ENCODE results near the gene NMD3. TPM values are rescaled to one million over a fixed set of nuclear protein-coding genes. Genes with fewer than 3 reads are reported as not detected.

Gene NMD3
- polyA plus RNA-seq, 1 of the 3 experiments (the other 2 are of a cell fraction) = 15.1 TPM

DNA sequence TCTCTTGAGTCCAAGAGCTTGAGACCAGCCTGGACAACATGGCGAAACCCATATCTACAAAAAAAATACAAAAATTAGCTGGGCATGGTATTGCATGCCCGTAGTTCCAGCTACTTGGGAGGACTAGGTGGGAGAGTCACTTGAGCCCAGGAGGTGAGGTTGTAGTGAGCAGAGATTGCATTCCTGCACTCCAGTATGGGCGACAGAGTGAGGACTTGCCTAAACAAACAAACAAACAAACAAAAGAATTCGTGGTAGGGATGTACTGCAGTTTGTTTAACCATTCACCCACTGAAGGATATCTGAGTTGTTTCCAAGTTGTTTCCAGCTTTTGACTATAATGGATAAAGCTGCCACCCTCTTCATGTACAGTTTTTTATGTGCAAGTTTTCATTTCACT lies 7.5 kb upstream of the NMD3 start:
- Histone ChIP-seq H3K27ac (ENCODE audit: low read depth in 2 of 2, low read length in 1 of 2) (no peak overlapping the region), H3F3A (replicated peaks; ENCODE audit: insufficient read depth) (no peaks in the 10 kb centered on the region), H3K9ac (no peak overlapping the region), H3K79me2 (ENCODE audit: insufficient read depth) (no peaks in the 10 kb centered on the region), H3K36me3 (replicated peaks in 1 of 2; ENCODE audit: control insufficient read depth in 1 of 2, insufficient read depth in 2 of 2, low read length in 1 of 2) (no peaks in the 10 kb centered on the region), H3K27me3 (ENCODE audit: insufficient read depth) (peaks cover 11% of the 10 kb centered on the region; the same call in 1 of the 2 replicates), H3K4me1 (ENCODE audit: control insufficient read depth in 1 of 2, insufficient read depth in 2 of 2, low read depth in 1 of 2, low read length in 1 of 2) (no peaks in the 10 kb centered on the region), H3K9me3 (no peaks in the 10 kb centered on the region), H3K9me2 (peaks cover 3% of the 10 kb centered on the region; the same call in 1 of the 2 replicates), H4K20me1 (ENCODE audit: insufficient read depth) (no peaks in the 10 kb centered on the region), H3K4me2 (no peak overlapping the region), H3K4me3 (ENCODE audit: low read depth in 2 of 2, low read length in 1 of 2) (no peak overlapping the region), H2AFZ (ENCODE audit: low read depth) (no peak overlapping the region)
- WGBS (ENCODE audit: low lambda C conversion rate) = 38% methylated on average over 4 of the region's 4 CpGs
- ChIA-PET POLR2A (no interaction called here), CTCF (no interaction called here)
- TF ChIP-seq TCF12 (IDR thresholded peaks at IDR 0.05) (no peak), NRF1 (IDR thresholded peaks at IDR 0.05; ENCODE audit: low read depth, low read length) (no peak), TEAD4 (IDR thresholded peaks at IDR 0.05; ENCODE audit: borderline replicate concordance, insufficient read depth) (no peak), NFIC (IDR thresholded peaks at IDR 0.05; ENCODE audit: borderline replicate concordance) (no peak), RFX5 (IDR thresholded peaks at IDR 0.05; ENCODE audit: low read length) (no peak), MXI1 (IDR thresholded peaks at IDR 0.05; ENCODE audit: low read depth, low read length) (no peak), EP300 (IDR thresholded peaks at IDR 0.05; ENCODE audit: borderline replicate concordance in 1 of 2, low read depth in 1 of 2, low read length in 1 of 2) (no peak), GABPA (IDR thresholded peaks at IDR 0.05; ENCODE audit: low read depth) (no peak), FOSL2 (IDR thresholded peaks at IDR 0.05; ENCODE audit: borderline replicate concordance, low read depth) (no peak), MEF2A (IDR thresholded peaks at IDR 0.05; ENCODE audit: borderline replicate concordance, low read depth) (no peak), GATA2 (CRISPR knock-in tag; IDR thresholded peaks at IDR 0.05) (no peak), CHD2 (IDR thresholded peaks at IDR 0.05; ENCODE audit: low read length, partially characterized antibody) (no peak), TAF1 (IDR thresholded peaks at IDR 0.05; ENCODE audit: borderline replicate concordance, low read depth, low read length) (no peak), MAX (IDR thresholded peaks at IDR 0.05; ENCODE audit: low read depth) (no peak)
- TF ChIP-seq, protein P1, sequence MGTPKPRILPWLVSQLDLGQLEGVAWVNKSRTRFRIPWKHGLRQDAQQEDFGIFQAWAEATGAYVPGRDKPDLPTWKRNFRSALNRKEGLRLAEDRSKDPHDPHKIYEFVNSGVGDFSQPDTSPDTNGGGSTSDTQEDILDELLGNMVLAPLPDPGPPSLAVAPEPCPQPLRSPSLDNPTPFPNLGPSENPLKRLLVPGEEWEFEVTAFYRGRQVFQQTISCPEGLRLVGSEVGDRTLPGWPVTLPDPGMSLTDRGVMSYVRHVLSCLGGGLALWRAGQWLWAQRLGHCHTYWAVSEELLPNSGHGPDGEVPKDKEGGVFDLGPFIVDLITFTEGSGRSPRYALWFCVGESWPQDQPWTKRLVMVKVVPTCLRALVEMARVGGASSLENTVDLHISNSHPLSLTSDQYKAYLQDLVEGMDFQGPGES (IDR thresholded peaks at IDR 0.05; ENCODE audit: low read depth, low read length) = no peak
- no peak for DNase-seq

- H3K9me2 ChIP-seq = peaks cover 2% of the 10 kb centered on the region; the same call in 1 of the 2 replicates
- H3K36me3 ChIP-seq (replicated peaks in 1 of 2; ENCODE audit: control insufficient read depth in 1 of 2, insufficient read depth in 2 of 2, low read length in 1 of 2) = no peaks in the 10 kb centered on the region
- no peaks in the 10 kb centered on the region for H3K9me3 ChIP-seq
- no peaks in the 10 kb centered on the region for H3K79me2 ChIP-seq (ENCODE audit: insufficient read depth)
- no peaks in the 10 kb centered on the region for H3F3A ChIP-seq (replicated peaks; ENCODE audit: insufficient read depth)
- 79% methylated on average over 4 of the region's 4 CpGs for WGBS (ENCODE audit: low lambda C conversion rate)
- DNase-seq = no peak
- no peak overlapping the region for H3K4me3 ChIP-seq (ENCODE audit: low read depth in 2 of 2, low read length in 1 of 2)
- H3K27me3 ChIP-seq (ENCODE audit: insufficient read depth) = peaks cover 11% of the 10 kb centered on the region; the same call in 1 of the 2 replicates
- no peak overlapping the region for H3K4me2 ChIP-seq
- ChIA-PET POLR2A (no interaction called here), CTCF (no interaction called here)
- H3K9ac ChIP-seq = no peak overlapping the region
- no peak overlapping the region for H3K27ac ChIP-seq (ENCODE audit: low read depth in 2 of 2, low read length in 1 of 2)
- H2AFZ ChIP-seq (ENCODE audit: low read depth) = no peak overlapping the region
- H4K20me1 ChIP-seq (ENCODE audit: insufficient read depth) = no peaks in the 10 kb centered on the region
- TF ChIP-seq RAD21 (IDR thresholded peaks at IDR 0.05; ENCODE audit: low read length) (no peak), EZH2phosphoT487 (IDR thresholded peaks at IDR 0.05; ENCODE audit: borderline replicate concordance, low read depth) (no peak), CHD2 (IDR thresholded peaks at IDR 0.05; ENCODE audit: low read length, partially characterized antibody) (no peak)
- H3K4me1 ChIP-seq (ENCODE audit: control insufficient read depth in 1 of 2, insufficient read depth in 2 of 2, low read depth in 1 of 2, low read length in 1 of 2) = no peaks in the 10 kb centered on the region
Measured at GRCh38 chr3:161215185-161215584, 5.9 kb upstream of the NMD3 start.

Measured in SK-N-SH (cell line).